ENCODE measurements around the gene MSRB1.

The MSRB1 gene

DNA sequence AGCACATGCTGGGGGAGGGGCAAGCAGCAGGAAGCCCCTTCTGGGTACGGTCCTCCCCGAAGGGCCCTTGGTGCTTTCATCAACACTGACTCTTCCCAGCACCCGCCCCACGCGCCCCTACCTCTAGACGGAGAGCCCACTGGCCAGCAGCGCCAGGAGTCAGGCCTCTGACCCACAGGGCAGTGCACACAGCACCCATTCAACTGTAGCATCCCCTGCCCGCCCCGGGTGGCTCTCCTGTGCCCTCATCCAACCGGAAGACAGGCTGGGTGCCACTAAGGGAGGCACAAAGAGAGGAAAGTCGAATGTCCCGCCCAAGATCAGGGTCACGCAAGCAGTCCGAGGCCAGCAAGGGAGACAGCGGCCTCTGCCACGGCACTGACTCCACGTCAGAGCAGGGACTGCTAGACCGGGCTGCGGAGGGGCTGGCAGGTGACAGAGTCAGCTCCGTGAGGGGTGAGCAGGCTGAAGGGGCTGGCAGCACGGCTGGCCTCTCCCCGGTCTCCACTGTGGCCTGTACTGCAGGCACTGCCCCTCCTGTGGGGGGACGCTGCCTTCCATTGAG, 9.8 kb downstream of the MSRB1 start:
- H3K4me3 ChIP-seq (ENCODE audit: low read depth, low read length), result no peak overlapping the region
- no peaks in the 10 kb centered on the region for H3K27me3 ChIP-seq
- no peaks in the 10 kb centered on the region for H3K4me1 ChIP-seq
- TF ChIP-seq, protein P1, sequence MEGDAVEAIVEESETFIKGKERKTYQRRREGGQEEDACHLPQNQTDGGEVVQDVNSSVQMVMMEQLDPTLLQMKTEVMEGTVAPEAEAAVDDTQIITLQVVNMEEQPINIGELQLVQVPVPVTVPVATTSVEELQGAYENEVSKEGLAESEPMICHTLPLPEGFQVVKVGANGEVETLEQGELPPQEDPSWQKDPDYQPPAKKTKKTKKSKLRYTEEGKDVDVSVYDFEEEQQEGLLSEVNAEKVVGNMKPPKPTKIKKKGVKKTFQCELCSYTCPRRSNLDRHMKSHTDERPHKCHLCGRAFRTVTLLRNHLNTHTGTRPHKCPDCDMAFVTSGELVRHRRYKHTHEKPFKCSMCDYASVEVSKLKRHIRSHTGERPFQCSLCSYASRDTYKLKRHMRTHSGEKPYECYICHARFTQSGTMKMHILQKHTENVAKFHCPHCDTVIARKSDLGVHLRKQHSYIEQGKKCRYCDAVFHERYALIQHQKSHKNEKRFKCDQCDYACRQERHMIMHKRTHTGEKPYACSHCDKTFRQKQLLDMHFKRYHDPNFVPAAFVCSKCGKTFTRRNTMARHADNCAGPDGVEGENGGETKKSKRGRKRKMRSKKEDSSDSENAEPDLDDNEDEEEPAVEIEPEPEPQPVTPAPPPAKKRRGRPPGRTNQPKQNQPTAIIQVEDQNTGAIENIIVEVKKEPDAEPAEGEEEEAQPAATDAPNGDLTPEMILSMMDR (IDR thresholded peaks at IDR 0.05; ENCODE audit: low read depth, low read length), result no peak
- H3K36me3 ChIP-seq, result peaks cover 5% of the 10 kb centered on the region; the same call in 1 of the 2 replicates
- H3K9me3 ChIP-seq, result no peaks in the 10 kb centered on the region
- no peak for DNase-seq

DNA sequence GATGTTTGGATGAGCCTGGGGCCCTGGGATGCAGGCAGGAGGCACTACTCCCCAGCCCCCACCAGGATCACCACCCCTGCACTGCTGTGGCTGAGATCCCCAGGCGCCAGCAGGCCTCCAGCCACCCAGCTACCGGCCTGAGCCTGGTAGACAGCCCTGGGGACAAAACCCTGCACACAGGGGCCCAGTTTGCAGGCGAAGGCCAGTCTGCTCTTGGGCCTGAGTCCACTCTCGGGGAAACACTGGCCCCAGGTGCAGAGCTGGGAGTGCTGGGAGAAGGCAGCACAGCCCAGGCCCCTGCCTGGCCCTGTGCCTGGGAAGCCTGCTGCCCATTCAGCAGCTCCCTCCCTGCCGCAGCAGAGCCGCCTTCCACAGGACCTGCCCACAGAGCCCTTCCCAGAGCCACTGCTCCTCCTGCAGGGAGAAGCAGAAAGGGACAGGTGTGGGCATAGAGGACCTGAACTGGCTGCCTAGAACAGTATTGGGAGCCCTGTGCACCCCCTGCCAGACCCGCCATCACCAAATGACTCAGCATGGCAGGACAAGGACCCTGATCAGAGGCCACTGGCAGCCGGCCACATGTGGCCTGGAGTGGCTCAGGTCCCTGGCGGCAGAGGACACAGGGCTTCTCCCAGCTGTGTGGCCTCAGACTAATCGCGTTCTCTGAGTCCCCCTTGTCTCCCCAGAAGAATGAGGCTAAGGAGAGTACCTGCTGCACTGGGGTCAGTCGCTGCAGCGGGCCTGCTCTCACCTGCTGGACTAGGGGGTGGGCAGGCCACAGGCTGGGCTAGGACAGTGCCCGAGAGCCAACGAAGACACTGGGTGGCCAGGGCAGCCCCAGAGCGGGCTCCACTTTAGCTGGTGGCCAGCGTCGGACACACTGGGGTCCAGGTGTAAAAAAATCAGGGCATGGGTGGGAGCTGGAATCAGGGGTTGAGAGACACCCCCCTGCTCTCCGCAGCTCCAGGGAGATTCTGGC, 10.7 kb downstream of the MSRB1 start:
- TF ChIP-seq, protein P1 (IDR thresholded peaks at IDR 0.05; ENCODE audit: low read depth, low read length), result peak; percentile 42
- H3K9me3 ChIP-seq, result no peaks in the 10 kb centered on the region
- H3K27me3 ChIP-seq, result no peaks in the 10 kb centered on the region
- H3K36me3 ChIP-seq, result no peaks in the 10 kb centered on the region
- no peaks in the 10 kb centered on the region for H3K4me1 ChIP-seq
- peak; percentile 67 for DNase-seq
- no peak overlapping the region for H3K4me3 ChIP-seq (ENCODE audit: low read depth, low read length)

GRCh38 chr16:1930338-1930720, 12.7 kb downstream of the MSRB1 start:
- no peak for DNase-seq
- no peaks in the 10 kb centered on the region for H3K4me1 ChIP-seq
- TF ChIP-seq, protein P1 (IDR thresholded peaks at IDR 0.05; ENCODE audit: low read depth, low read length), result no peak
- no peaks in the 10 kb centered on the region for H3K27me3 ChIP-seq
- no peak overlapping the region for H3K4me3 ChIP-seq (ENCODE audit: low read depth, low read length)
- H3K36me3 ChIP-seq, result no peaks in the 10 kb centered on the region
- H3K9me3 ChIP-seq, result no peaks in the 10 kb centered on the region

GRCh38 chr16:1929578-1930337, 13.2 kb downstream of the MSRB1 start:
- Histone ChIP-seq H3K36me3 (no peaks in the 10 kb centered on the region), H3K4me3 (ENCODE audit: low read depth, low read length) (peak overlapping the region; percentile 61), H3K4me1 (no peaks in the 10 kb centered on the region), H3K9me3 (no peaks in the 10 kb centered on the region), H3K27me3 (no peaks in the 10 kb centered on the region)
- peak; percentile 94 for DNase-seq
- TF ChIP-seq, protein P1 (IDR thresholded peaks at IDR 0.05; ENCODE audit: low read depth, low read length), result peak; percentile 60

- Histone ChIP-seq H3K36me3 (no peaks in the 10 kb centered on the region), H3K4me3 (ENCODE audit: low read depth, low read length) (peak overlapping the region; percentile 61), H3K4me1 (no peaks in the 10 kb centered on the region), H3K27me3 (no peaks in the 10 kb centered on the region), H3K9me3 (no peaks in the 10 kb centered on the region)
- DNase-seq, result peak; percentile 61
- TF ChIP-seq, protein P1 (IDR thresholded peaks at IDR 0.05; ENCODE audit: low read depth, low read length), result no peak
Measured at GRCh38 chr16:1929105-1929504, 13.9 kb downstream of the MSRB1 start.
